Measurements from ENCODE around the gene TMEM250. TPM values are rescaled to one million over a fixed set of nuclear protein-coding genes. Genes with fewer than 3 reads are reported as not detected.

Gene TMEM250
- total and polyA plus RNA-seq, 4 donors: 6.7 to 19.5 (median 17.2) TPM

GRCh38 chr9:136117916-136118319 is 757 bp downstream of the TMEM250 start:
- DNase-seq (ENCODE audit: low spot score): peak; percentile 50
- H3K36me3 ChIP-seq (ENCODE audit: control insufficient read depth in 4 of 4, insufficient read depth in 3 of 4, low read depth in 1 of 4, low read length in 3 of 4): peaks cover 0 to 5% (median 3%) of the 10 kb centered on the region in 4 donors
- WGBS: under 1% methylated on average over 36 of the region's 36 CpGs
- H3K4me1 ChIP-seq (ENCODE audit: control insufficient read depth in 4 of 4, insufficient read depth in 4 of 4, low read length in 3 of 4): peaks cover 10 to 34% (median 25%) of the 10 kb centered on the region in 4 donors
- H3K9ac ChIP-seq (ENCODE audit: low read depth in 1 of 2, low read length in 2 of 2): peak overlapping the region; percentile 50 to 72
- TF ChIP-seq HNF4A (conservative IDR thresholded peaks at IDR 0.05) (no peak), YY1 (IDR thresholded peaks at IDR 0.05) (no peak), GABPA (IDR thresholded peaks at IDR 0.05 in 1 of 2, conservative IDR thresholded peaks at IDR 0.05 in 1 of 2) (no peak), SP1 (IDR thresholded peaks at IDR 0.05) (no peak), CTCF (IDR thresholded peaks at IDR 0.05; ENCODE audit: low read depth, low read length, missing input control) (no peak), TAF1 (conservative IDR thresholded peaks at IDR 0.05) (no peak), NR2F2 (IDR thresholded peaks at IDR 0.05) (no peak), JUND (IDR thresholded peaks at IDR 0.05) (no peak), ZBTB33 (IDR thresholded peaks at IDR 0.05) (no peak), FOXA1 (IDR thresholded peaks at IDR 0.05) (no peak), EGR1 (IDR thresholded peaks at IDR 0.05; ENCODE audit: low read depth in 2 of 2) (no peak)
- TF ChIP-seq, protein P1, sequence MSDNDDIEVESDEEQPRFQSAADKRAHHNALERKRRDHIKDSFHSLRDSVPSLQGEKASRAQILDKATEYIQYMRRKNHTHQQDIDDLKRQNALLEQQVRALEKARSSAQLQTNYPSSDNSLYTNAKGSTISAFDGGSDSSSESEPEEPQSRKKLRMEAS (IDR thresholded peaks at IDR 0.05): no peak
- peak overlapping the region; percentile 71 to 95 for H3K27ac ChIP-seq (ENCODE audit: low read depth in 1 of 2, low read length in 2 of 2)
- no peaks in the 10 kb centered on the region for H3K9me3 ChIP-seq (ENCODE audit: control insufficient read depth in 4 of 4, low read length in 3 of 4)
- no peaks in the 10 kb centered on the region for H3K27me3 ChIP-seq (ENCODE audit: control insufficient read depth in 4 of 4, insufficient read depth in 4 of 4, low read length in 3 of 4)
- H3K4me3 ChIP-seq (ENCODE audit: low read depth in 1 of 3, low read length in 3 of 3): peak overlapping the region; percentile 63 to 93 (median 65)

DNA sequence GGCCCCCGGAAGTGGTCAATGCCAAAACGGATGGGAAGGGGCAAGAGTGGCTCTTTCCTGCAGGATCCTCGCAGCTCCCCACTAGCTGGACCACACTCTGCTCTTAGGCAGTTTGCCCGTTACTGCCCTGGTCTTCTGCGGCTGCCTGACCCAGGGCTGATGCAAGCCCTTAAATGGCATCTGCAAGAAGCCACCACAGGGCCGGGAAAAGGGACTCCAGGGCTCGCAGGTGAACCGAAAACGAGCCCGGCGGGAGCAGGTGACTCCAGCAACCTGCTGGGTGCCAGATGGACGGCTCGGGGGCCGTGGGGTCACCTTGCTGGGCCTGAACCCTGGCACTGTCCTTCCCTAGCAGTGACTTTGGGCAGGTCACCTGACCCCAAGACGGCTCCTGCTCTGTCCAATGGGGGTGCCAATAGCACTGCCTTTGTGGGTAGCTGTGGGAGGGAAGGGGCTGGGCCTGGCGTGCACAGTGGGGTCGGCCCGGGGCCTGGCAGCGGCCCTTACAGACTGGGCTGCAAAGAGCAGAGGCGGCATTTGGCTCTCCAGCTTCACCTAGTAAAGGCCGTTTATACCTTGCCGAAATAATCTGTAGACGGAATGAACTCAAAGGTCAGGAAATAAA is 1.3 kb downstream of the TMEM250 start:
- H3K9ac ChIP-seq (ENCODE audit: low read depth in 1 of 2, low read length in 2 of 2): peak overlapping the region; percentile 26 to 50
- peaks cover 0 to 5% (median 3%) of the 10 kb centered on the region in 4 donors for H3K36me3 ChIP-seq (ENCODE audit: control insufficient read depth in 4 of 4, insufficient read depth in 3 of 4, low read depth in 1 of 4, low read length in 3 of 4)
- H3K9me3 ChIP-seq (ENCODE audit: control insufficient read depth in 4 of 4, low read length in 3 of 4): no peaks in the 10 kb centered on the region
- H3K27ac ChIP-seq (ENCODE audit: low read depth in 1 of 2, low read length in 2 of 2): peak overlapping the region; percentile 71 to 95
- no peaks in the 10 kb centered on the region for H3K27me3 ChIP-seq (ENCODE audit: control insufficient read depth in 4 of 4, insufficient read depth in 4 of 4, low read length in 3 of 4)
- TF ChIP-seq, protein P1 (IDR thresholded peaks at IDR 0.05): no peak
- TF ChIP-seq HNF4A (conservative IDR thresholded peaks at IDR 0.05): peak; percentile 59 to 73
- peak in 1 of 2 donors; percentile 5 for TF ChIP-seq RAD21 (IDR thresholded peaks at IDR 0.05)
- TF ChIP-seq ATF3 (IDR thresholded peaks at IDR 0.05): no peak
- peak; percentile 51 to 62 for TF ChIP-seq RXRA (IDR thresholded peaks at IDR 0.05)
- TF ChIP-seq YY1 (IDR thresholded peaks at IDR 0.05): peak; percentile 53
- no peak for TF ChIP-seq EGR1 (IDR thresholded peaks at IDR 0.05; ENCODE audit: low read depth in 2 of 2)
- peak; percentile 27 for TF ChIP-seq REST (IDR thresholded peaks at IDR 0.05)
- peak overlapping the region; percentile 5 to 93 (median 63) for H3K4me3 ChIP-seq (ENCODE audit: low read depth in 1 of 3, low read length in 3 of 3)
- H3K4me1 ChIP-seq (ENCODE audit: control insufficient read depth in 4 of 4, insufficient read depth in 4 of 4, low read length in 3 of 4): peaks cover 6 to 29% (median 23%) of the 10 kb centered on the region in 4 donors
- WGBS: 31% methylated on average over 23 of the region's 23 CpGs
- no peak for DNase-seq (ENCODE audit: low spot score)

All from liver (tissue), 9 donors.